Motor neuron (in vitro differentiated cells): ENCODE data around the gene LIPC. TPM values are rescaled to one million over a fixed set of nuclear protein-coding genes. Genes with fewer than 3 reads are reported as not detected.
"Not testable (repeated sequence)": the region's sequence is repeated elsewhere in the genome, so short reads cannot be mapped to it uniquely, and the experiment has no call there.

Source experiments
- ATAC-seq, 8 experiments: fragments of 200-7000 bp; cut with Tn5 transposase; replicated peaks in 6 of 8; 2 replicates each; pipeline ENCODE4 v1.8.0; 2021; ENCODE audit warnings: mild to moderate bottlenecking in 8 of 8, moderate library complexity in 8 of 8
- H3K27ac ChIP-seq, 2 donors: fragments of 250-450 bp; sonication (Bioruptor Pico); 2 replicates each; pipeline ENCODE4 v1.9.0; 2021; ENCODE audit warnings: antibody characterized with exemption in 2 of 2, mild to moderate bottlenecking in 2 of 2, moderate library complexity in 1 of 2
- H3K4me1 ChIP-seq, 2 donors: fragments of 250-450 bp; sonication (Bioruptor Pico); replicated peaks in 1 of 2; 2 replicates each; pipeline ENCODE4 v1.6.1; 2021; ENCODE audit warnings: antibody characterized with exemption in 2 of 2, mild to moderate bottlenecking in 2 of 2, moderate library complexity in 1 of 2
- H3K4me3 ChIP-seq, 5 donors: fragments of 250-450 bp; sonication (Bioruptor Pico); 2 replicates each; pipeline ENCODE4 v1.9.0; 2021; ENCODE audit warnings: antibody characterized with exemption in 5 of 5, mild to moderate bottlenecking in 5 of 5, moderate library complexity in 4 of 5
- WGBS, 10 experiments: fragments of 450-650 bp; shearing (Covaris generic); methylation state at CpG; one replicate each; pipeline ENCODE4 v1.0.0; 2022; 5-methylcytosine and 5-hydroxymethylcytosine counted together
- in situ Hi-C, 9 experiments: fragments of 400-800 bp; cut with MboI; loops; one replicate each; pipeline ENCODE4 v1.15.0; 2021; ENCODE audit warnings: low sequenced_read_pairs in 9 of 9, low pct_unique_long_range_greater_than_20kb in 2 of 9; ENCODE audit not compliant: unreplicated experiment in 9 of 9
- total RNA-seq, 8 experiments: library from RNA; unstranded; fragments of 300-600 nt; gene quantifications; 2 replicates each; pipeline versions ENCODE4 v1.2.3 to v1.2.4, GENCODE V29; 2022

Gene LIPC
- total RNA-seq, 8 experiments from 2014 or later, result 0.14 to 5.0 (median 0.47) TPM; not detected in 5

DNA sequence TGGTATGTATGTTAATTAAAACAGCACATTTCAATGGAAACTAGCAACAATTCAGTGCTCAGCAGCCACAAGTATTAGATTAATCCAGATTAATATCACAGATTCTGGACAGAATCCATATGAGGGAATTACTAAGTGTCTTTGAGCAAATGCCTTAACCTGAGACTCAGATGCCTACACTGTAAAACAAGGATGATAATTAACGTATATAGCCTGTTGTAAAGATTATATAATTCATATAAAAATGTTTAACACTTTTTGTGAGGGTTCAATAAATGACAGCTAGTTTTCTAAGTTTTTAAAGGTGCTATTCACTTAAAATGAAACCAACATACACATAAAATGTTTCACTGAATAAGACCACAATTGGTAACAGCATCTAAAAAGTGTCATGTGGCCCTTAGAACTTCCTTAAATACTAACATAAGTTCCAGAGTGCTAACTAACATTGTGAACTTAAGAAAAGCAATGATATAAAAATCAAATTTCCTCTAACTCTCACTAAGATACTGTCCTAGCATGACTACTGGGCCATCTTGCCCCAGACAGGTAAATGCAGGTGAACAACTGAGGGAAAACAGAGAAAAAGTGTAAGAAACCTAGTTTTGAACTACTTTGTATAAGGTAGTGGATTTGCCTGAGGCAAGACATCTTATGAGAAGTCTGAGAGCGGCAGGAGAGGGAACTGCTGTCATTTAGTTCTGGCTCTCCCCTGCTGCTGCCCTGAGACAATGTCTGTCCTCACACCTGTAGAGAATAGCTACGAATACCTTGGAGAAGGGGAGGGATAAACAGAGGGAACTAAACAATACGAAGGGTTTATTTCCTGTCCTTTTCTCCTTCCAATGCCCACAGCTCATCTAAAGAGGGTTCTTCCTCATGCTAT lies 166.4 kb downstream of the LIPC start:
- no peak for ATAC-seq
- WGBS, 10 experiments, result 61 to 100% (median 91%) methylated on average over 1 to 4 of the region's 4 CpGs; no CpG with 5 or more reads in 2 of the 10 experiments

DNA sequence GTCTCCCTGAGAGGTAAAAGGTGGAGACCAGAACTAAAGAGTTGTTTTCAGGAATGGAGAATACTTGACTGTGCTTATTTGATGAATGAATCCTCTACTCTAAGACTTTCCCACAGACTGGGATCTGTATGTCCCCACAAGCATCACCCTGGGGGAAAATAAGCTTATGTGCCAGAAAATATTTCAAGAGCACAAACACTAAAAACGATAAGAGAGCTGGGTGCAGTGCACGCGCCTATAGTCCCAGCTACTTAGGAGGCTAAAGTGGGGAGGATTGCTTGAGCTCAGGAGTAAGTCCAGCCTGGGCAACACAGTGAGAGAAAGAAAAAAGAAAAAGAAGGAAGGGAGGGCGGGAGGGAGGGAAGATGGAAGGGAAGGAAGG lies 167.0 kb downstream of the LIPC start:
- ATAC-seq, result no peak
- Histone ChIP-seq H3K27ac (no peak overlapping the region), H3K4me1 (no peaks in the 10 kb centered on the region), H3K4me3 (no peak overlapping the region)
- in situ Hi-C loops, result no loop called here
- 85 to 100% (median 88%) methylated on average over 1 to 4 of the region's 4 CpGs; no CpG with 5 or more reads in 5 of the 10 experiments for WGBS, 10 experiments

More for the DNA sequence above, 166.4 kb downstream of the LIPC start:
- no peak overlapping the region for H3K4me3 ChIP-seq
- in situ Hi-C loops, result no loop called here
- no peak overlapping the region for H3K27ac ChIP-seq
- H3K4me1 ChIP-seq, result no peaks in the 10 kb centered on the region

DNA sequence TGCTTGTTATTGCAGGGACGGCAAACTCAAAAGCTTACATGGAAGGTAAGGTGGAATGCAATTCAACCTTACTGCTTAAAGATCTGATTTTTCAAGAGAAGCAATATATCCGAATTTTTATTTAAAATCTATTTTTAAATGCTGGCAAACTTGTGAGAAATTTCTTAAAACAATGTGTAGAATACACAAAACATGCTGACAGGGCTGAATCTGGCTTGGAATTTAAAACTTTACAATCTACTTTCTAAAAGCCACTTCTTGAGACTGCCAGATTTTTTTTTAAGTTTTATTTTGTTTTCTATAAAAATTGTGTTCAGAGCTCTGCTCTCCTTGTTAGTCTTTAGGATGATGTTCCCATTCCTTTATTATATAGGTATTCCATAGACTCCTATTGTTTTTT lies 171.0 kb downstream of the LIPC start:
- ATAC-seq, result no peak
- Histone ChIP-seq H3K4me1 (no peaks in the 10 kb centered on the region), H3K27ac (no peak overlapping the region), H3K4me3 (no peak overlapping the region)
- in situ Hi-C loops, result no loop called here
- 69 to 100% (median 86%) methylated on average over 2 of the region's 2 CpGs; no CpG with 5 or more reads in 1 of the 10 experiments for WGBS, 10 experiments

DNA sequence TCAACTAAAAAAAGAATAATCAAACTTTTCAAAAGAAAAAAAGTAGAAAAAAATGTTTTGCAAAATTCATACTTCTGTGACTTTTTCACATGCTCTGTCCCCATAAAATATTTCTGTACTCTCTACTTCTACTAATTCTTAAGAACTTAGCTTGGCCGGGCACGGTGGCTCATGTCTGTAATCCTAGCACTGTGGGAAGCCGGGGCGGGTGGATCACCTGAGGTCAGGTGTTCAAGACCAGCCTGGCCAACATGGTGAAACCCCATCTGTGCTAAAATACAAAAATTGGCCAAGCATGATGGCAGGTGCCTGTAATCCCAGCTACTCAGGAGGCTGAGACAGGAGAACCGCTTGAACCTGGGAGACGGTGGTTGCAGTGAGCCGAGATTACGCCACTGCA lies 172.1 kb downstream of the LIPC start:
- in situ Hi-C loops, H3K27ac ChIP-seq, ATAC-seq, H3K4me3 ChIP-seq, H3K4me1 ChIP-seq: not testable (repeated sequence)
- 91 to 100% (median 97%) methylated on average over 1 to 8 of the region's 8 CpGs; no CpG with 5 or more reads in 2 of the 10 experiments for WGBS, 10 experiments

GRCh38 chr15:58604455-58604923 lies 172.7 kb downstream of the LIPC start:
- 91 to 100% (median 100%) methylated on average over 1 to 4 of the region's 4 CpGs for WGBS, 10 experiments
- no peak overlapping the region for H3K27ac ChIP-seq
- no peaks in the 10 kb centered on the region for H3K4me1 ChIP-seq
- in situ Hi-C loops, result no loop called here
- ATAC-seq, result no peak
- H3K4me3 ChIP-seq, result no peak overlapping the region

DNA sequence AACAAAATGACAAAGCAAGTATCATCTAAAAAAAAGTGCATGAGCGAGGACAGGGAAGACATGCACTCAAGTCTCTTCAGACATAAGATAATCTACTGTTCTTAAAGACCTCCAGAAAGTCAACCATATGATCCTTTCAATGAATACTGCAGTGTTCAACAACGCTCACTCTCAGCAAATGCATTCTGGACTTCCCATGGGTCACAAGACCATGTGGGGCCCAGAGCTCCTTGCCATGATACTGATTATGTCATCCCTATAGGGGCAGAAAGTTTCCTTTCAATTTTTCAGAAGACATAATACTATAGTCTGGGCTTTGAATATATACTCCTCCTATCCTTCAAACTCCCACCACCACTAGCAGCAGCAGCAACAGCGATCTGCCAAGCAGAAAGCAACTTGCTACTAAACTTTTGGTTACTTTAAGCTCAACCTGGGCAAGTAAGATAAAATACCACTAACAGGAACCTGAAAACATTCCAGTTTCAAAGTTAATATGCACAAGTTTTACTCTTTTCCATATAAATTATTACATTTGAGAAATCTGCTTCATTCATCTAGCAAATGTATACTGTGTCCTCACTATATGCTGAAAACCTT lies 174.2 kb downstream of the LIPC start:
- Histone ChIP-seq H3K4me3 (no peak overlapping the region), H3K4me1 (no peaks in the 10 kb centered on the region), H3K27ac (no peak overlapping the region)
- in situ Hi-C loops, result no loop called here
- 80 to 100% (median 93%) methylated on average over 1 to 3 of the region's 3 CpGs; no CpG with 5 or more reads in 1 of the 10 experiments for WGBS, 10 experiments
- no peak for ATAC-seq

GRCh38 chr15:58606577-58607080 lies 174.8 kb downstream of the LIPC start:
- Histone ChIP-seq H3K4me3 (no peak overlapping the region), H3K27ac (no peak overlapping the region), H3K4me1 (no peaks in the 10 kb centered on the region)
- in situ Hi-C loops, result no loop called here
- 82 to 100% (median 95%) methylated on average over 2 to 4 of the region's 4 CpGs for WGBS, 10 experiments
- no peak for ATAC-seq

DNA sequence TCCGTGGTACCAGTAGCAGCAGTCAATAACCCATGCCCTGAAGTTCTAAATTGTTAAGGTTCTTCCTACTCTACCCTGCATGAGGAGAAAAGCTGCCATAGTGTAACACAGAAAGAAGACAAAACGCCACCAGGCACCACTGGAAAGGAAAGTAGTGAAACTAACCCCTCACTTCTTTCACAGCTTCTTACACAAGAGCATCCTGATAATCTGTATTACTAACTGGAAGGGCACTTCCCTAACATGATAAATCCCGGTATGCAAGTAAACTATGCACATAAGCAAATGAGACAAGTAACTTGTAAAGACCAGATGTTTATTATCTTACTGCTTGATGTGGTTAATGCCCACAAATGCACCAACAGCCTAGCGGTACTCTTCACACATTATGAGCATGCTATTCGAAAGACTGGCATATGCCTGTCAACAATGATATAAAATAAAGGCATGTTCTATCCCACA lies 176.4 kb downstream of the LIPC start:
- in situ Hi-C loops, result no loop called here
- no peak overlapping the region for H3K4me3 ChIP-seq
- WGBS, 10 experiments, result 8 to 100% (median 90%) methylated on average over 1 to 5 of the region's 5 CpGs; no CpG with 5 or more reads in 1 of the 10 experiments
- H3K27ac ChIP-seq, result no peak overlapping the region
- ATAC-seq, result peak in 3 of 8 experiments; percentile 95 to 97 (median 96)
- no peaks in the 10 kb centered on the region for H3K4me1 ChIP-seq

GRCh38 chr15:58608711-58609110 lies 176.9 kb downstream of the LIPC start:
- no peak overlapping the region for H3K27ac ChIP-seq
- in situ Hi-C loops, result no loop called here
- no peaks in the 10 kb centered on the region for H3K4me1 ChIP-seq
- ATAC-seq, result no peak
- H3K4me3 ChIP-seq, result no peak overlapping the region
- WGBS, 10 experiments, result 50 to 100% (median 78%) methylated on average over 1 of the region's 1 CpG

DNA sequence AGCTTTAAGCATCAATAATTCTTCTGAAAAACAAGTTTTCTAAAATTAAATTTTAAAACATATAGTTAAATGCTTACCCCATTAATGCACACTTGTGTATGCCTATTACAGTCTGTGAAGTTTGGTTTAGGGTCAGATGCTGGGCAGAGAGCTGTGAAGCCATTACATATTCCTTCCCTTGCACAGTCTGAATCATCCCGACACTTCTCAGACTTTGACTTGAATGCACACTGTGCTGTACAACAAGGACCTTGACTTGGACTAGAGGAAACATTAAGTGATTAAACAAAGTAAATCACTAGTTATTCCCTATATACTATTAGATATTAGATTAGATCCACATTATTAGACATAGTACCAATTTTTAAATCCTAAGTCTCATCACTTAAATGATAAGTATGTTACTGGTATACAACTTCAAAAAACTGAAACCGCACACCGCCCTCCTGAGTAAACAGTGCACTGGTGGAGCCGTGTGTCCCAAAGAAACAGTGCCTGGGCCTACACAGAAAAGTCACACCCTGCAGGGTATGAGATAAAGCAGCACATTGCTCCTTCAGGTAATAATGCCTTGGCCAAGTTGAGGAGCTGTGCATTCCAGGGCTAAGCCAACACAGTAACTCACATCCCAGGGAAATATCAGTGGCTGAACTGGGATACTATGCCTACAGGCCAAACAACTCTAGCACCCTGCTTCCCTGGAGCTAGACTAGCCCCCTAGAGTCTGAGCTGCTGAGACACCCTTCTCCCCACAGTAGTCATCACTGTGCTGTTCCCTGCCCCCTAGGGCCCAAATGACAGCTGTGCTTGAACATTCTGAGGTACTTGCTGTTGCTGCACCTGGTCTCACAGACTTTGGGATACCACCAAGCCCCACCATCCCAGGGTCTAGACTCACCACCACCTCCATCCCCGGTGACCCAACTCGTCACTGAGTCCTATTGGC lies 180.2 kb downstream of the LIPC start:
- ATAC-seq, result peak in 3 of 8 experiments; percentile 16 to 46 (median 46)

DNA sequence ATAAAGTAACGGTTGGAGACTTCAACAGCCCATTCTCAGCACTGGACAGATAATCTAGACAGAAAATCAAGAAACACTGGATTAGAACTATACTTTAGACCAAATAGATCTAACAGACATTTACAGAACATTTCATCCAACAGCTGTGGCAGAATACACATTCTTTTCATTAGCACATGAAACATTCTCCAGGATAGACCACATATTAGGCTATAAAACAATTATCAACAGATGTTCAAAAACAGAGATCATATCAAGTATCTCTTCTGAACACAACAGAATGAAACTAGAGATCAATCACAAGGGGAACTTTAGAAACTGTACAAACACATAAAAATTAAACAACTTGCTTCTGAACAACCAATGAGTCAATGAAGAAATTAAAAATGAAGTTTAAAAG lies 184.4 kb downstream of the LIPC start:
- in situ Hi-C loops, result no loop called here

More for the DNA sequence above, 180.2 kb downstream of the LIPC start:
- in situ Hi-C loops, result no loop called here
- WGBS, 10 experiments, result 67 to 100% (median 91%) methylated on average over 1 to 4 of the region's 6 CpGs; no CpG with 5 or more reads in 2 of the 10 experiments
- Histone ChIP-seq H3K4me1 (no peaks in the 10 kb centered on the region), H3K4me3 (no peak overlapping the region), H3K27ac (no peak overlapping the region)

More for the DNA sequence above, 184.4 kb downstream of the LIPC start:
- no peak overlapping the region for H3K27ac ChIP-seq
- no peak for ATAC-seq
- no peak overlapping the region for H3K4me3 ChIP-seq
- WGBS, 10 experiments, result 56 to 100% (median 89%) methylated on average over 1 of the region's 1 CpG; no CpG with 5 or more reads in 5 of the 10 experiments
- H3K4me1 ChIP-seq, result no peaks in the 10 kb centered on the region
